ENCODE data around the gene SLC35F1. TPM values are rescaled to one million over a fixed set of nuclear protein-coding genes. Genes with fewer than 3 reads are reported as not detected.

The SLC35F1 gene
- total RNA-seq, 2 donors from 2014 or later: 1.5 to 2.1 TPM

GRCh38 chr6:118206221-118206620 lies 299.2 kb downstream of the SLC35F1 start:
- Histone ChIP-seq H3K9me3 (no peaks in the 10 kb centered on the region), H3K4me1 (replicated peaks) (no peaks in the 10 kb centered on the region), H3K36me3 (no peaks in the 10 kb centered on the region), H3K4me3 (no peak overlapping the region), H3K27me3 (replicated peaks; ENCODE audit: insufficient read depth) (no peaks in the 10 kb centered on the region), H3K27ac (no peak overlapping the region)
- DNase-seq (ENCODE audit: low spot score): no peak
- intact Hi-C loops (cut with DNase I): no loop called here
- TF ChIP-seq POLR2AphosphoS5 (IDR thresholded peaks at IDR 0.05): no peak
- TF ChIP-seq CTCF (IDR thresholded peaks at IDR 0.05): no peak
- no peak for TF ChIP-seq POLR2A (IDR thresholded peaks at IDR 0.05)
- 59% methylated on average over 1 of the region's 1 CpG for WGBS

- DNase-seq (ENCODE audit: low spot score): no peak
- Histone ChIP-seq H3K4me1 (replicated peaks) (no peaks in the 10 kb centered on the region), H3K27ac (no peak overlapping the region), H3K27me3 (replicated peaks; ENCODE audit: insufficient read depth) (no peaks in the 10 kb centered on the region), H3K36me3 (no peaks in the 10 kb centered on the region), H3K4me3 (no peak overlapping the region), H3K9me3 (no peaks in the 10 kb centered on the region)
- TF ChIP-seq CTCF (IDR thresholded peaks at IDR 0.05): no peak
- 91% methylated on average over 10 of the region's 10 CpGs for WGBS
- intact Hi-C loops (cut with DNase I): no loop called here
Measured at GRCh38 chr6:118207947-118208346, 300.9 kb downstream of the SLC35F1 start.

GRCh38 chr6:118212451-118213173 lies 305.5 kb downstream of the SLC35F1 start:
- no peak overlapping the region for H3K4me3 ChIP-seq
- H3K36me3 ChIP-seq: no peaks in the 10 kb centered on the region
- no peaks in the 10 kb centered on the region for H3K9me3 ChIP-seq
- no peak for DNase-seq (ENCODE audit: low spot score)
- H3K4me1 ChIP-seq (replicated peaks): no peaks in the 10 kb centered on the region
- no peak overlapping the region for H3K27ac ChIP-seq
- intact Hi-C loops (cut with DNase I): no loop called here
- WGBS: 90% methylated on average over 4 of the region's 4 CpGs
- no peak for TF ChIP-seq POLR2A (IDR thresholded peaks at IDR 0.05)
- H3K27me3 ChIP-seq (replicated peaks; ENCODE audit: insufficient read depth): no peaks in the 10 kb centered on the region

GRCh38 chr6:118215269-118215668 lies 308.2 kb downstream of the SLC35F1 start:
- Histone ChIP-seq H3K36me3 (no peaks in the 10 kb centered on the region), H3K4me3 (no peak overlapping the region), H3K27me3 (replicated peaks; ENCODE audit: insufficient read depth) (no peaks in the 10 kb centered on the region), H3K4me1 (replicated peaks) (no peaks in the 10 kb centered on the region), H3K27ac (no peak overlapping the region), H3K9me3 (no peaks in the 10 kb centered on the region)
- WGBS: 74% methylated on average over 5 of the region's 5 CpGs
- TF ChIP-seq POLR2A (IDR thresholded peaks at IDR 0.05) (no peak), POLR2AphosphoS5 (IDR thresholded peaks at IDR 0.05) (no peak), CTCF (IDR thresholded peaks at IDR 0.05) (no peak)
- intact Hi-C loops (cut with DNase I): no loop called here
- no peak for DNase-seq (ENCODE audit: low spot score)

- Histone ChIP-seq H3K36me3 (no peaks in the 10 kb centered on the region), H3K4me1 (replicated peaks) (no peaks in the 10 kb centered on the region), H3K9me3 (no peaks in the 10 kb centered on the region), H3K27ac (no peak overlapping the region), H3K27me3 (replicated peaks; ENCODE audit: insufficient read depth) (no peaks in the 10 kb centered on the region), H3K4me3 (no peak overlapping the region)
- DNase-seq (ENCODE audit: low spot score): no peak
- intact Hi-C loops (cut with DNase I): no loop called here
- no peak for TF ChIP-seq CTCF (IDR thresholded peaks at IDR 0.05)
- TF ChIP-seq POLR2AphosphoS5 (IDR thresholded peaks at IDR 0.05): no peak
- TF ChIP-seq POLR2A (IDR thresholded peaks at IDR 0.05): no peak
- 90% methylated on average over 2 of the region's 2 CpGs for WGBS
Measured at GRCh38 chr6:118216751-118217150, 309.7 kb downstream of the SLC35F1 start.

All from prostate gland (tissue), 2 donors.